Measurements from ENCODE around the gene PPIH.
A peak's percentile ranks its signal among the peaks of the same experiment; 100 is the strongest.
"Not testable (repeated sequence)": the region's sequence is repeated elsewhere in the genome, so short reads cannot be mapped to it uniquely, and the experiment has no call there.

PPIH gene

DNA sequence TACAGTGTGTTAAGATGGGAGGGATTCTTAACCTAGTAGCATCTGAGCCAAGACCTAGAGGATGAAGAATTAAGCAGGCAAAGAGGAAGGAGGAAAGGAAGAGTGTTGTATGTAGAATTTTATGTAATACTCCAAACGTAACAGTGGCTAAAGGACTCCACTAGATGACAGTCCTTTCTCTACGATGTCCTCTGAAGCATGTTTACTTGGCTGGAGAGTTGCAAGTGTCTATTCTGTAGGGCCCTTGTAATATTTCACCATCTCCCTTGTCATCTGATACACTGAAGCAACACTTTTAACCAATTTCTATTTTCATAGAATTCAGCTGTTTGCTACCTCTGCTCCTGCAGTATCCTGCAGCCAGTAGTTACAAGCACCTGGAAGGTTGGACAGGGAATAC lies 21.8 kb downstream of the PPIH start:
- H3K4me3 ChIP-seq (ENCODE audit: low read depth, low read length): no peak overlapping the region
- H3K36me3 ChIP-seq (replicated peaks): peaks cover 9% of the 10 kb centered on the region
- no peaks in the 10 kb centered on the region for H3K27me3 ChIP-seq (replicated peaks)
- TF ChIP-seq, protein P1, sequence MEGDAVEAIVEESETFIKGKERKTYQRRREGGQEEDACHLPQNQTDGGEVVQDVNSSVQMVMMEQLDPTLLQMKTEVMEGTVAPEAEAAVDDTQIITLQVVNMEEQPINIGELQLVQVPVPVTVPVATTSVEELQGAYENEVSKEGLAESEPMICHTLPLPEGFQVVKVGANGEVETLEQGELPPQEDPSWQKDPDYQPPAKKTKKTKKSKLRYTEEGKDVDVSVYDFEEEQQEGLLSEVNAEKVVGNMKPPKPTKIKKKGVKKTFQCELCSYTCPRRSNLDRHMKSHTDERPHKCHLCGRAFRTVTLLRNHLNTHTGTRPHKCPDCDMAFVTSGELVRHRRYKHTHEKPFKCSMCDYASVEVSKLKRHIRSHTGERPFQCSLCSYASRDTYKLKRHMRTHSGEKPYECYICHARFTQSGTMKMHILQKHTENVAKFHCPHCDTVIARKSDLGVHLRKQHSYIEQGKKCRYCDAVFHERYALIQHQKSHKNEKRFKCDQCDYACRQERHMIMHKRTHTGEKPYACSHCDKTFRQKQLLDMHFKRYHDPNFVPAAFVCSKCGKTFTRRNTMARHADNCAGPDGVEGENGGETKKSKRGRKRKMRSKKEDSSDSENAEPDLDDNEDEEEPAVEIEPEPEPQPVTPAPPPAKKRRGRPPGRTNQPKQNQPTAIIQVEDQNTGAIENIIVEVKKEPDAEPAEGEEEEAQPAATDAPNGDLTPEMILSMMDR (IDR thresholded peaks at IDR 0.05; ENCODE audit: low read depth, low read length, missing control alignments): no peak
- DNase-seq: no peak
- H3K27ac ChIP-seq: no peak overlapping the region
- in situ Hi-C loops (cut with HindIII; ENCODE audit: low pct_ligation_motif_present, low sequenced_read_pairs): no loop called here

DNA sequence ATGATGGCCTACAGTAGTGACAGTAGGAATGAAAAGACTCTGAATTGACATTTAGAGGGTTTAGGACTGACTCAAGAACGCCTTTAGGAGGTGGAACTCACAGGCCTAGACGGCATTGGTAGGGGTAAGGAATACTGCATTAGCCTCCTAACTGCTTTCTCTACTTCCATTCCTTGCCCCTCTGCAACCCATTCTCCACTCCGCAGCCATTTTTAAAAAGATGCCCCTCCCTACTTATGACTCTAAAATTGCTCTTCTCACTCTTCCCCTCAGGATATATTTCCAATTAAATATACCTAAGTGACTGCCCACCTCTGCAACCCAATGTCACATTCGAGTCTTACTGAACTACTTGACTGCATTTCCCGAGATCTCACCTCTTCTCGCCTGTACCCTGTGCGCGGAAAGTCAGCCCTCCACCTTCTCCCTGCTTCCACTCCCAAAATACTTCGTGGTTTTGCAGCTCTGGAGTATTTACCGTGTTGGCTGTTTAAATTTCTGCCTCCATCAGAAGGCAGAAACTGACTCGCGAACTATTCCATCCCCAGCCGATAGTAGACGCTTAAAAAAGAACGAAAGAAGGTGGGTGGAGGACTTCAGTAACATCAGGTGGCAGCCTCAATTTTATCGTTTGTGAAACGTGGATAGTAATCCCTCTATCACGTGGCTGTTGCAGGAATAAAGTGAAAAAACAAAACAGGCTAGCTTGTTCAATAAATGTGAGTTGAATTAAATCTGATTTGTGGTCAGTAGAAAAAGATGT lies 22.9 kb downstream of the PPIH start:
- H3K4me3 ChIP-seq (ENCODE audit: low read depth, low read length): peak overlapping the region; percentile 82
- peaks cover 9% of the 10 kb centered on the region for H3K36me3 ChIP-seq (replicated peaks)
- in situ Hi-C loops (cut with HindIII; ENCODE audit: low pct_ligation_motif_present, low sequenced_read_pairs): no loop called here
- H3K27ac ChIP-seq: peak overlapping the region; percentile 70
- TF ChIP-seq, protein P1 (IDR thresholded peaks at IDR 0.05; ENCODE audit: low read depth, low read length, missing control alignments): no peak
- no peak for DNase-seq
- no peaks in the 10 kb centered on the region for H3K27me3 ChIP-seq (replicated peaks)

DNA sequence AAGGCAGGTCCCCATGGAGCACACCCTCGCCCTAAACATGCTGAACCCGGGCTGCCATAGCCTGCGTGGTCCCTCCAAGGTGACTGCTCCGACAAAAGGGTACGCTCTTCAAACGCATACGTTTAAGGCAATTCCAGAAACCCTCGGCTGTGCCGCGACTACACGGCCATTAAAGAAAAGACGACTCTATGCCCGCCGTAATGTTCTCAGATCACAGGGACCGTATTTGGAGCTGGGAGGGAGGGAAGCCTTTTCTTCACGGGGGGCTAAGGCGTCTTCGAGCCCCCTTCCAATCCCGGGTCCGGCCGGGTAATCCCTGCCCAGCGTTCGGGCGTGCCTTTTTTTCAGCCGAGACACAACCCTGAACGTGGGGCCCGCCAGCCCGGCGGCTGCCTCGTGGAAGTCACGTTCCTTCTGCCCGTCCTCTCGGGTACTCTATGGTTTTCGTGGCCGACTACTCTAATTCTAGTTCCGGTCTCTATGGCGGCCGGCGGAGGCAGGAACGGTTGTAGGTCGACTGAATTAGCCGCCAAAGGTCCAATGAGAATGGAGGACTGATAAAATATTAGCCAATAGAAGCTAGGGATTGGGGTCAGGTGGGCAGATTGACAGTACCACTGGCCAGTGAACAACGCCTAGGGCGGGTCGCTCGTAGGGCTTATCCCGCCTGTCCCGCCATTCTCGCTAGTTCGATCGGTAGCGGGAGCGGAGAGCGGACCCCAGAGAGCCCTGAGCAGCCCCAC lies 23.7 kb downstream of the PPIH start, which contains the start of gene YBX1:
Gene YBX1 (plus strand): TSS at position 678 of the 743 bp plus-strand sequence. CDS start 148 bp downstream, outside the sequence.
- DNase-seq: peak; percentile 99
- TF ChIP-seq, protein P1 (IDR thresholded peaks at IDR 0.05; ENCODE audit: low read depth, low read length, missing control alignments): no peak
- in situ Hi-C loops (cut with HindIII; ENCODE audit: low pct_ligation_motif_present, low sequenced_read_pairs): no loop called here
- H3K27me3 ChIP-seq (replicated peaks): no peaks in the 10 kb centered on the region
- H3K27ac ChIP-seq: peak within 1 kb of the TSS; percentile 70
- peak within 1 kb of the TSS; percentile 82 for H3K4me3 ChIP-seq (ENCODE audit: low read depth, low read length)
- peaks cover 9% of the 10 kb centered on the region for H3K36me3 ChIP-seq (replicated peaks)

DNA sequence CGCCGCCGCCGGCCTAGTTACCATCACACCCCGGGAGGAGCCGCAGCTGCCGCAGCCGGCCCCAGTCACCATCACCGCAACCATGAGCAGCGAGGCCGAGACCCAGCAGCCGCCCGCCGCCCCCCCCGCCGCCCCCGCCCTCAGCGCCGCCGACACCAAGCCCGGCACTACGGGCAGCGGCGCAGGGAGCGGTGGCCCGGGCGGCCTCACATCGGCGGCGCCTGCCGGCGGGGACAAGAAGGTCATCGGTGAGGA lies 24.2 kb downstream of the PPIH start:
- peak overlapping the region; percentile 82 for H3K4me3 ChIP-seq (ENCODE audit: low read depth, low read length)
- DNase-seq; in situ Hi-C loops (cut with HindIII; ENCODE audit: low pct_ligation_motif_present, low sequenced_read_pairs); H3K36me3 ChIP-seq (replicated peaks); H3K27me3 ChIP-seq (replicated peaks): not testable (repeated sequence)
- H3K27ac ChIP-seq: peak overlapping the region; percentile 62

DNA sequence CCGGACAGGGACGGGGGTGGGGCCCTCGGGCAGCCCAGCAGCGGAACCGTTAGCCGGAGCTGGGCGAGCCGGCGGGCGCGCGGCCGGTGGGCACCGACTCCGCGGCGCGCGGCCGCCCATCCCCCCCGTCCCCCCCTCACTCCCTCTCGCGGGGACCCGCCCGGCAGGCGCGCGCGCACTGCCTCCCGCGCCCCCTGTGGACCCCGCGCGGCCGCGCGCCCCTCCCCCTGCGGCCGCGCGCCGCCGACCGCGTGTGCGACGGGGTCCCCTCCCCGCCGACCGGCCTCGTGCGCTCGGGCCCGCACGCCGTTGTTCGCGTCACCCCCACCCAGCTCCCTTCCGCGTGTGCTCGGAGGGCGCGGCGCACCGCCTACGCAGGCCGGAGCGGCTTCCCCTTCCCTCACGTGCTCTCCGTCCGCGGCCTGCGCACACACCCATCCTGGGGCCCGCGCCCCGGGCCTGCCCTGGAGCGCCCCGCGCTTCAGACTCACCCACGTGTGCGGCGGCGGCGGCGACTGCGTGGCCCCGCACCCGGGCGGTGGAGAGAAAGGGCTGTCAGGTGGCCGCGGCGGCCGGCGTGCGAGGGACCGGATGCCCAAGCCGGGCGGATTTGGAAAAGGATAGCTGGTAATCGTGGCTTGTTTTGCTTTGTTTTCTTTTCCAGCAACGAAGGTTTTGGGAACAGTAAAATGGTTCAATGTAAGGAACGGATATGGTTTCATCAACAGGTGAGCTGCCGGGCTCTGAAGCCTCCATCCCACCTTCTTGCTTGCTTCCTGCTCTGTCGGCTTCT lies 24.7 kb downstream of the PPIH start:
- in situ Hi-C loops (cut with HindIII; ENCODE audit: low pct_ligation_motif_present, low sequenced_read_pairs): no loop called here
- no peak for DNase-seq
- peak overlapping the region; percentile 62 for H3K27ac ChIP-seq
- H3K36me3 ChIP-seq (replicated peaks): peaks cover 11% of the 10 kb centered on the region
- TF ChIP-seq, protein P1 (IDR thresholded peaks at IDR 0.05; ENCODE audit: low read depth, low read length, missing control alignments): no peak
- H3K4me3 ChIP-seq (ENCODE audit: low read depth, low read length): peak overlapping the region; percentile 82
- H3K27me3 ChIP-seq (replicated peaks): no peaks in the 10 kb centered on the region

DNA sequence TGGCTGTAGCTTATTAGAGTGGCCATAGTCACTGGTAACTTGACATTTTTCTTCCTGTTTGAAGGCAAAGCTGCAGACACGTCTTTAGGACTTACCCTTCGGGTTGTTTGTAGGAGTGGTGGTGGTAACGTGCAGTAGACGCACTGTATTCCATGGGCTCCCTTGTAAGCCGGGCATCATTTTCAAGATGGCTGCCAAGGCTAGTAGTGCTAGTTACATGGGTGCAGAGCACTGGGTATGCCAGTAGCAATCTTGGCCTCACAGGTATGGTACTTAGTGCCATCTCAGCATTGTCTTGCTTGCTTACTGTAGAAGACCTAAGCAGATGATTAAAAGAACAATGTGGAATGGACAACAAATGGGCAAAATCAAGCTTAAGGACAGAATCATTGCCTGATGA lies 25.9 kb downstream of the PPIH start:
- Histone ChIP-seq H3K4me3 (ENCODE audit: low read depth, low read length) (peak overlapping the region; percentile 82), H3K27me3 (replicated peaks) (no peaks in the 10 kb centered on the region), H3K36me3 (replicated peaks) (peaks cover 11% of the 10 kb centered on the region), H3K27ac (no peak overlapping the region)
- in situ Hi-C loops (cut with HindIII; ENCODE audit: low pct_ligation_motif_present, low sequenced_read_pairs): no loop called here
- TF ChIP-seq, protein P1 (IDR thresholded peaks at IDR 0.05; ENCODE audit: low read depth, low read length, missing control alignments): no peak
- no peak for DNase-seq

All from brain microvascular endothelial cell (primary cell).